HG02571 (cell line): ENCODE data around the gene RXRA.

Experiments used
- ATAC-seq: cut with Tn5 transposase; IDR thresholded peaks from one replicate; pipeline ENCODE4 v1.9.1; 2021; ENCODE audit warnings: mild to moderate bottlenecking, moderate library complexity; ENCODE audit not compliant: unreplicated experiment

The RXRA gene

DNA sequence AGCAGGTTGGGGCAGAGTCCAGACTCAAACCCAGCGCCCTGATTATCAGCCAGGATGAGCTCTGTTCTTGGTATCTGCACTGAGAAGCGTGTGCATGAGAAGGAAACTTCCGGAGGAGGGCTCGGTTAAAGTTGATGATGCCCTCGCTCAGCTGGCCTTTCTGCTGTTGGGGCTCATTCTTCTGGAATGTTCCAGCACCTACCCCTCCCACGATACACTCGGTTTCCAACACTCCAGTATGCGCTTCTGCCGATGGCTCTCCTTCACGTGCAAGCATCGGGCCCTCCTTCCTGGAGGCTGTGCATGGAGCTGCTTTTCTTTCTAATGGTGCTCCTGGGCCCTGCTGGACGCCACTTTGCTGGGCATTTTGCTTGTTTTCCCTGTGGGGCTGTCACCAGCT, 134.0 kb downstream of the RXRA start:
- no peak for ATAC-seq

DNA sequence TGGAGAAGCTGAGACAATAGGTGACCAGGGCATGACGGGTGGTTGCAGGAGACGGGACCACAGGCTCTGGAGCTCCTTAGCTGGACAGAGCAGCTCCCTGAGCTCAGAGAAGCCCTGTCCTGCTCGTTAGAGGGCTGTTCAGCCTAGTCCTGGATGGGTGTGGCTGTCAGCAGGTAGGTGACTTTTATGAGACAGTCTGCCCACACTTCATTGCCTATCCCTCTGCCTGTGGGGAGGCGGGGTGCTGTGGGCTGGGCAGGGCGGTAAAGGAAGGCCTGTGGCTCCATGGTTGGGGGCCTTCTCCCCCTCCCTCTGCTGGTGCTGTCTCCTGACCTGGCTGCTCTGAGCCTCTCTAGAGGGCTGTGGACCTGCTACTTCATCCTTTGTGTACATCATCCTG, 134.6 kb downstream of the RXRA start:
- ATAC-seq = no peak

DNA sequence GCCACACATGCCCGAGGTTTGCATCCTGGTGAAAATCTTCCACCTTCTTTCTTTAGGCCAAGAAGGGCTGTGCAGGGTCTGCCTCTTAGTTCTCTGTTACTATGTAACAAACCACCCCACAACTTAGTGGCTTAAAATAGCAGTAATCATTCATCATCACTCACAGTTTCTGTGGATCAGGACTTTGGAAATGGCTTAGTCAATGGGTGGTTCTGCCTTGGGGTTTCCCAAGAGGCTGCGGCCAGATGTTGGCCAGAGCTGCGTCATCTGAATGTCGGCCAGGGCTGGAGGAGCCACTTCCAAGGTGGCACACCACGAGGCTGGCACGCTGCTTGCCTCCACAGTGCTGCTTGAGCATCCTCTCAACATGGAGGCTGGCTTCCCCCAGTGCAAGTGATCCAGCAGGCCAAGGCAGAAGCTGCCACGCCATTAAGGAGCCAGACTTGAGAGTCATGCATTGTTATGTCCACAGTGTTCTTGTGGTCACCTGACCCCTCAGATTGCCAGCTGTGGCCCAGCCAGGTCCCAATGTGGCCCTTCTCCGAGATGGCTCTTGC, 135.2 kb downstream of the RXRA start:
- ATAC-seq = no peak

DNA sequence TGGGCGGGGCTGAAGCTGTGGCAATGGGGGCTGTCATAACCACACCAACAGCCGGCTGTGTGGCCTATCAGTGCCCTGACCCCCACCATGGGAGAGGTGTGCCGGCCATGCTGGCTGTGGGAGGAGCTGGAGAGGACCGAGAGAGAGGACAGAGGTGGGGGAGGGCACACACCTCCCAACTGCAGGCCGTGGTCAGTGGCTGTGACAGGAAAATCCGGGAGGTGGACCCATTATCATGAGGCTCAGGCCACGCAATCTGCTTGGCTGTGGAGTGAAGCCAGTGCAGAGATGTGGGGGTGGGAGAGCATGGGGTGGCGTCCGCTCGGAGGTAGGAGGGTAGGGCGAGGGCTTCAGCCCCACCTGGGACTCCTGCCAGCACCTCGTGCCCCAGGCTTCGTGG, 136.1 kb downstream of the RXRA start:
- ATAC-seq = no peak

DNA sequence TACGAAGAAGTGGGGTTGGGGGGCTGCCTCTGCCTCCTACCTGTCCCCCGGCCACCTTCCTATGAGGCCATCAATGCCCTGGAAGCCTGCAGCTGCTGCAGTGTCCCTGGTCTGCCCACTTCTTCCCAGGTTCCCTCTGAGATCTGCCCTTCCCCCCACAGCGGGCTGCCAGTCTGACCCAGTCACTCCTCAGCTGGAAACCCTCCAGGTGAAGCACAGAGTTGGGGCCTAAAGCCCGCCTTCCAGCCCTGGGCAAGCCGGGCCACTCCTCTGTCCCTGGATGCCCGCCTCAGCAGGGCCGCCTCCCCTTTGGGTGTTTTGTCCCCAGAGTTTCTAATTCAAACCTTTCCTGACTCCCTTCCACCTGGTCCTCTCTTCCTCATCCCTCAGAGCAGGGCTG, 137.0 kb downstream of the RXRA start:
- no peak for ATAC-seq

DNA sequence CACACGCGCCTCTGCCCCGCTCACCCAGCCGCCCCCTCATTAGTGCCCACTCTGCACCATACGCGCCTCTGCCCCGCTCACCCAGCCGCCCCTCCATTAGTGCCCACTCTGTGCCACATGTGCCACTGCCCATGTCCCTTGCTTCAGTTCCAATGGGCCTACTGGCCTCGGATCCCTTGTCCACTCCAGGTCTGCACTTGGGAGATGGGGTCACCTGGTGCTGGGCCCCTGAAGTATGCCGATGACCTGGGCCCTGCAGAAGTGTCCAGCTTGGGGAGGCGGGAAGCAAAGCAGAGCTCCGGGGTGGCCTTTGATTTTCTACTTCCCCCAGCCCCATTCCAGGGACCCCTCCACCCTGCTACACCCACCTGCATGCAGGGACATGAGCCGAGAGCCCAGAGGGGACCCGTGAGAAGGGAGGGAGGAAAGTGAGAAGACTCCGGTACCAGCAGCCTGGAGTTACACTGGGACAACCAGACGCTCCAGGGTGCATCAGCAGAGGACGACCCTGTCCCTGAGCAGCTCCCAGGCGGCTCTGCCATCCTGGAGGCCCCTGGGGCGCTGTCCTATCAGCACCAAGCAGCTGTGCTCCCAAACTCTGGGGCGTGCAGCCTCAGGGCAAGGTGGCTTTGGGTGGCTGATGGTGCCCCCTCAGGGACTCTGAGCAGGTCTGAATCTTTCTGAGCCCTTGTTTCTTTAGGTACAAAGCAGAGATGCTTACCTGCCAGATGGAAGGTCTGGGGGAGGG, 140.8 kb downstream of the RXRA start:
- ATAC-seq = no peak

DNA sequence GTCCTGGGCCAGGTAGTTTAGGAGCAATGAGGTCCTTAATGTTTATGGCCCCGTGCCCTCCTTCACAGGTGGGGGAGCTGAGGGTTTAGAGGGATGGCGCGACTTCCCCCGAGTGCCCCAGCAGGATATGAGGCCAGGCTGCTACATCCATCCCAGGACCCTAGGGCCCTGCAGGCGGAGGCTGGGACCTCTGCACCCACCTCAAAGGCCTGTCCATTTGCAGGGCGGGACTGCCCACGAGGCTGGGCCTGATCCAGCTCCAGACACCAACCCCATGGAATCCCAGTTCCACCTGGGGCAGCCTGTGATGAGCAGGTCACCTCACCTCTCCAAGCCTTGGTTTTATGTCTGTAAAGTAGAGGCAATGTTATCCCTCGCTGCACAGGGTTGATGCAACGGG, 142.1 kb downstream of the RXRA start:
- ATAC-seq = no peak

DNA sequence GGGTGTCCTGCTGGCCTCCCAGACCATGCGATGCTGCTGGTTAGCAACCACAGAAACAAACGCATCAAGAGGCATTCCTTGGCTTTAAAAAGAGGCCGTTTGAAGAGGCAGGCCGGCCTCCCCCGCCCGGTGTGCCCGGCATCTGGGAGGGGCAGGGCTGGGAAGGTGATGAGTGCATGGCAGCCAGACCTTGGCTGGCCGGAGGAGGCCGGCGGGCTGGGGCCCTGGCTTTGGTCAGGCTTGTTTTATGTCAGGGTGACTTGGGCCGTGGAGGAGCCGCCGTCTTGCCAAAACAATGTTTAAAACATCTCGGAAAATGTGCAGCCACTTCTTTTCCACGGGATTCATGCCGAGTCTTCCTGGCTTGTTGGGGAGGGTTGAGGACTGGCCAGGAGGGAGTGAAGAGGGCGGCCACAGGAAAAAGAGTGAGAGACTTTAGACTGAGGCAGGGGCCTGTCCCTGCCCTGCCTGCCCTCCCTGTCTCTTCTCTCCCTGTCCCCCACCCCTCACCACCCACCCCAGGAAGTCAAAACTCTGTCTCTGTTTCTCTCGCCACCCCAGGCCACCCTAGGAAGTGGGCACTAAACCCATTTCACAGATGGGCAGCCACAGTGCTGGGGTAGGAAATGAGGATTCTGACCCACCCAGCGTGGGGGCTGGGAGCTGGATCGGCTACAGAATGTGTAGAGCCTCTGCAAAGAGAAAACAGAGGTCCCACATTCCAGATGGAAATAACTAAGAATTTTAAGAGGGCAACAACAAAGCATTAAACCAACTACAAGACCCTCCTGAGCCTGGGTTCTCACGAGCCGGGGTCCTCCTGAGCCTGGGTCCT, 143.0 kb downstream of the RXRA start:
- ATAC-seq = no peak

DNA sequence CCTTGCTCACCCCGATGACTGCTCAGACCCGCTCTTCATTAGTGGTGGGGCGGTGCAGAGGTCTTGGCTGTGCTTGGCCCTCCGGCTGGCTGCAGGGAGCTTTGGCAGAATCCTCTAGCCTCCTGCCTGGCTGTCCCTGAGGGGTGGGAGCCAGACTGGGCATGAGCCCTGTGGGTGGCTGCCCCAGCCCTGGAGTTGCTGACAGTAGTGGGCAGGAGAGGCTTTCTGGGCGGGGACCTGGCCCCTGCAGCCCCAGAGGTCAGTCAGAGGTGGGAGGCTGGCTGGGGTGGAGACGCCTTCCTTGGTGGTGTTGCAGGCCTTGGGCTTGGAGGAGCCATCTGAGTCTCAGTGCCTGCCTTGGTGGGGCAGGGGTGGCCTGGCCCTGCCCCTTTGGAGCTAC, 146.0 kb downstream of the RXRA start:
- no peak for ATAC-seq

DNA sequence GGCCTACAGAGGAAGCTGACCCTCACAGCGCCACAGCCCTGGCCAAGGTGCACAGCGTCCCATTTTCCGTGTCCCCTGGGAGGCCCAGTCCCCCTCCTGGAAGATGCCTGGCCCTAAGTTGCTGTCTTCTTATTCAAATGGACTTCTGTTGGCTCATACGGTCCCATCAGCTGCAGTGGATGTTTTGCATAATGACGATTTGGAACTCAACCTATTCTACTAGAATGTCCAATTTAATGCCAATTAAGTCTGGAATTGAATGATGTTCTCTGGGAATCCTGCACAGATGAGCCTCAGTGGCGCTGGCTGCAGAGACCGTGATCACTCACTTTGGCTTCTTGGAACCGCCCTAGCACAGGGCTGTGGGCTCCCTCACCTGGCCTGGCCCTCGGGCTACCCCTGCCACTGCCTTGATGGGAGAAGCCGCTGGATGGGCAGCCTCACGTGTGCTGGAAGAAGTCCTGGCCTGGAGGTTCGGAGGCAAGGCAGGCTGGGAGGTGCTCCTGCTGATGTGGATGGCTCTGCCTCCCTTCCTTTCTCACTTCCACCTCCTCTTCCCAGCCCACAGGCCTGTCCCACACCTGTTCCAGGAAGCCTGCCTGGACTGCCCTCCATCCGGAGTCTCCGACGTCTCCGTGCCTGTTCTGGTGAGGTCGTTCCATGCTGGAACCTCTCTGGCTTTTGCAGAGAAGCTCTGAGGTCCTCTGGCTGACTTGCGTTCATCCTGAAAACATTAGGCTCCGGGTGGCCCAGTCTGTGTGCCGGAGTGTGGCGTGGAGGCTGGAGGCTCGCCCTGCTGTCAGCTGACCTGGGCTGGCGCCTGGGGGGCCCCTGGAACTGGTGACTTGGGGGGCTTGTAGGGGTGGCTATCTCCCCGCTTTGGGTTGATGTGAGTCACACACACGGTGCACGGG, 147.1 kb downstream of the RXRA start:
- no peak for ATAC-seq

DNA sequence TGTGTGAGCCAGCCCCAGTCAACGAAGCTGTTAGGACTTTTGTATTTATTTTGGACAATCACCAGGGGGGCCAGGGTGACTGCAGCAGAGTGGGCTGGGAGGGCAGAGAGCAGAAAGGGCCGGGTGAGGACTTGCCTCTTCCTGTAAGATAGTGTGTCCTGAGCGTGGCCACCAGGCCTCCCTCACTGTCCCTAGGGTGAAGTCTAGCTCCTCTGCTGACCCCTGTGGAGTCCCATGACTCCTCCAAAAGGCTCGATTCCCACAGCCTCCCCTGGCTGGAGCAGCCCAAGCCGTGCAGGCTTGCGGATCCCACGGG, 147.8 kb downstream of the RXRA start:
- ATAC-seq = no peak

DNA sequence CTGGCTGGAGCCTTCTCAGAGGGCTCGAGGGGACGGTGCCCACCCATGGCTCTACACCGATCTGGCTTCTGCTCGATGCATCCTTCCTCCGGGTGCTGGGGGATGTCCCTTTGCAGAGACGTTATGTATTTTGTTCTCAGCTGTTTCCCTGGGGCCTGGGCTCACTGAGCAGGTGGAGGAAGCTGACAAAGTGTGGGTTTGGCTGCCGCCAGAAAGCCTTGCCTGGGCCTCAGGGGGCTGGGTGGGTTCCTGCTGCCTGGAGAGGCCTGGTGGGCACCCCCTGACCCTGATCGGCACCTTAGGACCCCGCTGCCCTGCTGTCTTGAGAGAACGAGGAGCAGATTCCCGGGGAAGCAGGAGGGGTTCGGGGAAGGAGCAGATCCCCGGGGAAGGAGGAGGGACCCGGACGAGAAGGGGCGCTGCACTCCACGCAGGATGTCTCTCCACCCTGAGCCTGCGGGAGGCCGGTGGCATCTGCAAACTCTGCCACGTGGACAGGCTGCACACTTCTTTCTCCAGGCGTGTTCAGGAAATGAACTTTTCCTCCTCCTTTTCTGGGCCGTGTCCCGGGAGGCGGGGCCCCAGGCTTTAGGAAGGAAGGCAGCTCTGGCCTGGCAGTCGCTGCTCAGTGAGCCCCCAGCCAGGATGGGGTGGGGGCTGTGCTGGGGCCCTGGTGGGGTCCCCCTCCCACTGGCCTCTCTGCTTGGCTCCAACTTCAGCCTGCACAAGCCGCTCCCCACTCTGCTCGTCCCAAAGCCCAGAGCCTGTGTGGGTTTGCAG, 148.9 kb downstream of the RXRA start:
- ATAC-seq = no peak

DNA sequence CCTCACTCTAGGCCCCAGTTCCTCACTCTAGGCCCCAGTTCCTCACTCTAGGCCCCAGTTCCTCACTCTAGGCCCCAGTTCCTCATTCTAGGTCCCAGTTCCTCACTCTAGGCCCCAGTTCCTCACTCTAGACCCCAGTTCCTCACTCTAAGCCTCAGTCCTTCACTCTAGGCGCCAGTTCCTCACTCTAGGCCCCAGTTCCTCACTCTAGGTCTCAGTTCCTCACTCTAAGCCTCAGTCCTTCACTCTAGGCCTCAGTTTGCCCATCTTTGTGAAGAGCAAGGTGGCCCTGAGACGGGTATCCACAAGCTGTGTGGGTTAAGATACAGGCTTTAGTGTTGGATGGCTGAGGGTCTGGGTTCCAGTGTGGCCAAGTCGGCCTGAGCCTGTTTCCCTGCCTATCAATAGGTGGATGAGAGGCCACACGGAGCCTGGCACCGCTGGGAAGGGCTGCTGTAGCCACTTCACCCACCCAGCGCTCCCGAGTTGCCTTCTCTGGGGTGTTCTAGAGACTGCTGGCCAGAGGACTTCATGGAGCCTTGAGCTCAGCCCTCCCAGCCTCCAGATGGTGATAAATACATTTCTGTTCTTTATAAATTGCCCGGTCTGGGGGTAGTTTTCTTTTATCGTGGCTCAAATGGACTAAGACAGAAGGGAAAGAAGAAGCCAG, 150.2 kb downstream of the RXRA start:
- ATAC-seq = no peak

DNA sequence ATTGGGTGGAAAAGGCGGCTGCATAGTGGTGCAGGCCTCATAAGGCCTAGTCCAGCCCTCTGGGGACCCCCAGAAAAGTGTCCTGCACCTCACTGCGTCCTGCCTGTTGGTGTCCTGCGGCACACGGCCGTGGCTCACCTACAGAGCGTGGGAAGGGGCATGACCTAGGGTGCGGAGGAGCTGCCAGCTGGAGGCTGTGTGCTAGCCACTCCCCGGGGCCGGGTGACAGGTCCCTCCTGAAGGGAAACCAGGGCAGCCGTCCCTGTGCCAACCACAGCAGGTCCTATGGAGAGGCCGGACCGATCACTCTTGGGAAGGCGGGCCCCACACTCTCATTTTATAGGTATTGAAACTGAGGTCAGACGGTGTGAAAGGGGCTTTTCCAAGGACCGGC, 150.7 kb downstream of the RXRA start:
- no peak for ATAC-seq

DNA sequence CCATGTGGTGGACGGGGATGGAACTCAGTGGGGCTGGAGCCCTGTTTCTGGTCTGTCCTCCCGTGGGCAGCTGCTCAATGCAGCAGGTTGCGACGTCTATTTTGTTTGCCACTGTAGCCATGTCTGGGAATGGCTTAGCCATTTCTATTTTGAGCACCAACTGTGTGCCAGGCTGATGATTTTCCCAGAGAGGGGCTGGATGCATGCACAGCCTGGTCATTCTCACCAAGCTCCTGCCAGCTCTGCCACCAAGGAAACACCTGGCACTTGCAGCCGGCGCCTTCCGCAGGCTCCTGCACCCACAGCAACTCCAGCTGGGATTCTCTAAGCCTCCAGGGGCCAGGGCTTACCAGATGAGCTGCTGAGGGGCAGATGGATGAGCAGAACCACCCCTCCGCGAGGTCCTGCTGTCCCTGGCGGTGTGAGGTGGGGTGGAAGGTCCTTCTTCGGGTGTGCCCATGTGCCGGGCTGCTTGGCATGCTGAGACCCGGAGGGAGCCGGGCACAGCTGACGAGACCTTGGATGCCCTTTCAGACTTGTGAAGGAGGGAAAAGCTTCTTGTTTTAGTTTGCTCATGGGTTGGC, 151.2 kb downstream of the RXRA start:
- ATAC-seq = no peak

DNA sequence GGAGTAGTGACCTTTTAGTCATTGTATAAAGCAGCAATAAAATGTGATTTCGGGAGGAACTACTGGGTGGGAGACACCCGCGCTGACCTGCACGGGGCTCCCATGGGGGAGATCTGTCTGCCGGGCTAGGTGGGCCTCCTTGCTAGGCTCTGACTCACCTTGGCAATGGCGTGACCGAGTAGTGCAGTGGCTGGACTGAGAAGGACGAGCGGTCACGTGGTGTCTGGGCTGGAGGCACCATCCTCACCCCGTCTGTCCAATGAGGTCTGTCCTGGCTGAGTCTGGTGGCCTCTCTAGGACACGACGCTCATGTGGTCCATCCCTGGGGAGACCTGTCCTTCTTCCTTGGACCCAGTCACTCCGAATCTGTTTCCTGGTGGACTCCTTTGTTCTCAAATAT, 151.7 kb downstream of the RXRA start:
- no peak for ATAC-seq

DNA sequence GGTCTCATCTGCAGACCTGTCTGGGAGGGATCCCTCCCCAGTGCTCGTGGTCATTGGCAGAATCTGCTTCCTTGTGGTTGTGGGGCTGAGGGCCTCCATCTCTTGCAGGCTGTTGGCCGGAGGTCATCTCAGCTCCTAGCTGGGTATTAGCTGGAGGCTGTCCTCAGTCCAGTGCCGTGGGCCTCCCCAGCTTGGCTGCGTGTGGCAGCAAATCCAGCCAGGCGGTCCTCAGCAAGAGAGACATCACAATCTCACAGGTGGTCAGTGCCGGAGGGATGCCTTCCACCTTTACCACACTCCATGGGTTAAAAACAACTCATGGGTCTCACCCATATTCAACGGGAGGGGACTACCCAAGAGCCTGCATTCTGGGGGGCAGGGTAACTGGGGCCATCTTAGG, 155.5 kb downstream of the RXRA start:
- ATAC-seq = no peak

DNA sequence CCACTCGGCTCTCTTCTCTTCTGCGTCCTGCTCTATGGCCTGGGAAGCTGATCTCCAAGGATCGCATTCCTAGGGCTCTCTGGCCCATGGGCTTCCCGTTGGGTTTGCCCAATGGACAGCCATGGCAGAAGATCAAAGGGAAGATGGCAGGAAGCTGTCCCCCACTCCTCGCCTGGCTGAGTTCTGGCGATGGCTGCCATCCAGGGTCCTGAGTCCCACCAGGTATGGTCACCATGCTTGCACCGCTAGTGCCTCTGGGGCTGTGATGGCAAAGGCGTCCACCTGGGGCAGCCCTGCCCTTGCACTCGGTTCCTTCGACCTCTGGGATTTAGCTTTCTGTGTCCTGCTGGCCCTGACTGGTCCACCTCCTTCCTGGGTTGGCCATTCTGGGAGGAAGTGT, 156.0 kb downstream of the RXRA start:
- no peak for ATAC-seq

DNA sequence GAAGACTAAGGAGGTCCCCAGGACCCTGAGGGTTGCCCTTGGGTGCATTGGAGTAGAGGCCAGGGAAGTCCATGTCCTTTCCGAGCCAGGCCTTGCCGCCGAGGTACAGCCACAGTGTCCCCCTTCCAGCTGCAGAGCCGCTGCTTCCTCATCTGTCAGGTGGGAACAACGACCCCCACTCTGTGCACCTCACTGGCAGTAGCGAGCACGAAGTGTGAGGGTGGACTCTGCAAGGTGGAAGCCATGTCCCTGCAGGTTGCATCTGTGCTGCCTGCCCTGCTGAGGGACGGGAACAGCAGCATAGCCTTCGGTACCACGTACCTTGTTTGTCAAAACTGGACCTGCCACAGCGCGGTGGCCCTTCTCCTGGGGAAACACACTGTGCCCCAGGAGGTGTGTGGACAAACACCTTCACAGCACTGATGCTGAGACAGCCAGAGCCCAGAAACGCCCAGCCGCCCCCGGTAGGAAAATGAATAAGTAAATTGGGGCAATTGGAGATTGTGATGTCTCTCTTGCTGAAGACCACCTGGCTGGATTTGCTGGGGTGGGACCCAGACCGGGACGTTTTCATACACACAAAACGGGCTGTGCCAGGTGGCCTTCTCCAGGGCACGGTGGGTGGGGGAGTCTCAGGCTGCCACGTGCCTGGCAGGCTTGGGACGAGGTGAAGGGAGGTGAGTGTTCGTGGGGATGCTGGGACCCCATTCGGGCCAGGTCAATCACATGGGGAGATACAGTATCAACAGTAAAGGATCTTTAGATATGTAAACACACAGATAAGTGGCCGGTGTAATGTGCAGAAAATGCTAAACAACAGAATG, 157.3 kb downstream of the RXRA start:
- ATAC-seq = no peak
